ENCODE results near the gene KCNJ6.
A peak's percentile ranks its signal among the peaks of the same experiment; 100 is the strongest.

KCNJ6 gene

DNA sequence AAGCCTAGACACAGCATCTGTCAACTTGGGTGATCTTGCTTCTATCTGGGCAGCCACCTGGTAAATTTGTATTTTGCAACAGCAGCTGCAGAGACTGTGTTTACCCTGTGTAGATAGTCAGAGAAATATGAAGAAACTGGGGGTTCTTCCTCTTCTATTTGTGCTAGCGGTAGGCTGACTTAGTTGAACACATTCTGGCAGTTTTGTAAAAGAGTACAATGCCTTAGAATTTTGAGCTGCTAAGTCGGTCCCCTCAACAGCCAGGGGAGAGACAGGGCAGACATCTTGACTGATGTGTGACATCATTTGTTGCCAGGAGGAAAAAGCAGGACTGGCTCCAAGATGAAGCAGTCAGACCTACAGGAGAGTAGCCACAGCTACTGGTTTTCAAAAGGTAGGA, 53.7 kb downstream of the KCNJ6 start:
- peak in 1 of 2 experiments; percentile 21 for DNase-seq

DNA sequence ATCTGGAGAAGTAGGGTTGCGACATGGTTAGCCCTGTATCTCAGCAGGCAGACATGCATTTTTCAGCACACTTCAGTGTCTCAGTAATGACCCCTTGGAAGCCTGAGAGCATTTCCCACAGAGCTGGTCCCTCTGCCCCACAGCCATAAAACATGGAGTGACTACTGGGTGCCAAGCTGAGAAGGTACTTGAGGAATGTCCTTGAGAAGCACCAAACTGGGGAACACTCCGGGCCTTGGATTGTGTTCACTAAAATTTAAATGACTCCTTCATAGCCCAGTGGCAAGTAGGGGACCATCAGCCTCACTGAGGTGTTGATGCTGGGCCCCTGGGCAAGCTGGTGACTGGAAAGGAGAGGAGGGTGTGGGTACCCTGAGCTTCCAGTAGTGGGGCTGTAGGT, 54.7 kb downstream of the KCNJ6 start:
- DNase-seq, result no peak

- DNase-seq, result no peak
Observed at GRCh38 chr21:37860416-37860815, 55.8 kb downstream of the KCNJ6 start.

GRCh38 chr21:37855647-37856625, 60.3 kb downstream of the KCNJ6 start:
- peak in 1 of 2 experiments; percentile 53 for DNase-seq

GRCh38 chr21:37855271-37855646, 61.0 kb downstream of the KCNJ6 start:
- no peak for DNase-seq

DNA sequence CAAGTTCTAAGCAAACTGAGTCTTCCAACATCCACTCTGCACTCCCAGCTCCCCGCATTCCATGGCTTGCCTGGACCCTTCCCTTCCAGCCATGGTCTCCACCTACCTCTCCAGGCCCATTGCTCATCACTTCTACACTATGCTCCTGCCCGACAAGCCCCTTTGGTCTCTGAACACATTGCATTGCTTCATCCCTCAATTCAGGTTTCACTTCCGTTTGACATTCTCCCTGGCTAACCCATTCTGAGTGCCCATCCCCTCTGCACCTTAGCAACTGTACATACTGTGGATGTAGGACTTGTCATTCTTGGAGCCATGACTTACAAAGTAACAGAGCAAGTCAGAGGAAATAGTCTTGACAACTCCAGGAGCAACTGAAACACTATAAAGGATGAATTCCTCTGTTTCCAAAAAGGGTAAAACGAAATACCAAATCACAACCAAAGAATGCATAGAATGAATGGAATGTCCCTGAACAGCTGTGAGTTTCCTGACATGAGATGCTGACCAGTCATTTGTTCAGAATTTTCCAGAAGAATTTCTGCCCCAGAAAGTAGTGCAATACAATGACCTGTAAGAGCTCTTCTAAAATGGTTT, 66.7 kb downstream of the KCNJ6 start:
- no peak for DNase-seq

DNA sequence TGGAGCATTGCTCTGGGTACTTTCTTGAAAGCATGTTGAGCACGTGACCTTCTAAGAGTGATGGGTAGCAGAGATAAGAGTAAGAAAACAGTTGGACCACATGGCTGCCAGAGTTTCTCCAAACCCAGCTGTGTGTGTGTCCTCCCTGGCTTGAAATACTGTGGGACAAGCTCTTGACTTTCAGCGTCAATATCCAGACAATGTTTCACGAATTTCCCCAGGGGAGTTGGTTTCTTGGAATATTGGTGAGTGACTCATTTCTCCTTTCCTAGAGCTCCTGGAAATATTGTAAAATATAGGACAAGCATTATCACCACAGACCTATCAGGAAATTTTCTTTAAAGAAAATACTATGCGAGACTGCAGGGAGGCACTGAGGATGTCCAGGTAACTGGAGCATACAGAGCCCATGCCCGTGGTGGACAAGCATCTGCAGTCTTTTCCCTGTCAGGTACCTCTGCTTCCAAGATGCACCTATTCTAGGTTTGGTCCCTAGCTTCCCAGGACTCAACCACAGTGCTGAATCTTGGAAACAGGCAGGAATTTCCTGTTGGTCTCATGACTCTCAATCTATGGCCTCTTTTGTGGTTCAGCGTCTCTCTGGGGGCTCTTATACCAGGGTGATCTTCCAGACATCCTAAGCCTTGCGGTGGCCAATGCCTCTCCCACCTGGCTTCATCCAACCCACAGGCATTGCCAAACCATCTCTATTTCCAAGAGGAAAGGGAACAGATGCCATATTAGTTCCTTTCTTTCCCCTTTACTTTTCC, 67.4 kb downstream of the KCNJ6 start:
- no peak for DNase-seq

GRCh38 chr21:37845535-37845934, 70.7 kb downstream of the KCNJ6 start:
- no peak for DNase-seq

- DNase-seq, result no peak
Observed at GRCh38 chr21:37843191-37843590, 73.1 kb downstream of the KCNJ6 start.

DNA sequence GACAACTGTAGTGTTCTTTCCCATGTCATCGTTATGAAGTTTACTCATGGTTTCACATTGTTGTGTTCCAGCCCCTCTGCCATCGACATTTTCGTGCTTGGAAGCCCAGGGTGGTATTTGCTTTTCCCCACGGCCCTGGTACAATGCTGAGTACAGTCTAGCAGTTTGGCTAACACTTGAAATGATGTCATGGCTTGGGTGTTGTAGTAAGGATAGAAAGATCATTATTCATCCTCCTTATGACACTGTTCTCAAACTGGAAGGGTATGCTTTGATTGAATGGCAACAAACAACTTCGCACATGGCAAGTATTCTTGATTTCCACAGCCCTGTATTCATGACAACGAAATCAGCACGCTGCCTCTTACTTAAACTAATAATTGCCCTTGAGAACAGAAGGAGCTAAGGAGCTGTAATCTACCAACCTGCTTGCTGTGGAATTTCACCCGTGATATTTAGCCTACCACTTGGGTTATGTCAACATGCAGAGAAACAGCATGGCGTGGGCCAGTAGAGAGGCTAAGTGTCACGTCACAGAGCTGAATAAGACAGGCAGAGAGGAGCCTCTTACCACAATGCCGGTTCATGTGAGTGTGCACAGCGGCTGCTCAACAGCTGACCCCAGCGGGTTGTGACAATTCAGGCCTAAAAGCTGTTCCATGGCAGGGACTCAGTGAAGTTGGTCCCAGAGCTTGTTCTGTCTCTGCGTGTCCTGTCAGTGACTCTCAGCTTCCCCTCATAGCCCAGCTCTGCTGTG, 73.9 kb downstream of the KCNJ6 start:
- no peak for DNase-seq

DNA sequence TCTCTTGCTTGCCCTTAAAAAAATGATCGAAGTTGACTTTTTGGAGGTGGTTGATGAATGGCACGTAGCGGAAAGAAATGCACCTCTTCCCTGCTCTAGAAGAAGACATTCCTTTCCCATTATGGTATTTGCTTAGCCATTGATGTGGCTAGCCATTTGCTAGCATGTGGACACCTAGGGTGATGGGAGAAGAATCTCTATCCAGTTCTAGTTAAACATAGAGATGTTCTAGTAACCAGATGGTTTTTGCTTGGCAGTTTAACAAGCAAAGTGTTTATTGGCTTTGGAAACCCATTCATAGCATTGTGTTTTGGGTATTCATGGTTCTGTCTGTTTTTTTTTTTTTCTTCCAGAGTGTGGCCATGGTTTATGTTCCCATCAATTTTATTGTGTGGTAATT, 78.9 kb downstream of the KCNJ6 start:
- DNase-seq, result no peak

DNA sequence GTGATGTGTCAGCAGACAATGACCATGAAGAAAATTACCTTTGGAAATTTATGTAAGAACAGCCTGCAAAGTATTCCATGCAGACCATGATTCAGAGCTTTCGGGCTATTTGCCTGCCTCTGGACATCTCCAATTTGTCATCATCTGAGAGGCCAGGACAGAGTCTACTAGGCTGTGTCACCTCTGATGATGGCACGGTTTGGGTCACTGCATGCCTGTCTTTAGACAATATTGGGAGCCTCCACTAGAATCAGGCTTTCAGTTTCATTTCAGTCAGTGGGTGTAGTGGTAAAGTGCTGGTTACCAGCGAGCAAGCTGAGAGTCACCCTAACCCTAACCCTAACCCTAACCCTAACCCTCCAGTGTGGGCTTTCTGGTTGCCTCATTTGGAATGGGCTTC, 80.8 kb downstream of the KCNJ6 start:
- no peak for DNase-seq

- DNase-seq, result no peak
Observed at GRCh38 chr21:37833301-37833700, 83.0 kb downstream of the KCNJ6 start.

- no peak for DNase-seq
Observed at GRCh38 chr21:37829447-37829846, 86.8 kb downstream of the KCNJ6 start.

DNA sequence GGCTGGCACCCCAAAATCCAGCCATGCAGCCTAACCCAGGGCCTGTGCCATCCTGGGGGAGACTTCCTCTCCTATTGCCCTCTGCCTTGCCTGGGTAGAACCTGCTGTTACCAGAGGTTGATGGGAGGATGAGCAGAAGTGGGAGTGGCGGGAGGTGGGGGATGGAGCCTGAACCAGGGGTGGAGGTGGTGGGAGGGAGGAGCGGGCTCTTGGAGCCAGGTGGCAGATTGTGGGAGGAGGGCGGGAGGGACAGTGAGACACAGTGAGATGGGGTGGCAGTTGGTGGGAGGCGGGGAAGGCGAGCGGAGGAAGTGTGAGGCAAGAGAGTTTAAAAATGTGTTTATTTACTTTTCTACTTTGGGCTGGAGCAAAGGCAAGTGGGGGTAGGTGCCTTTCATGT, 87.3 kb downstream of the KCNJ6 start:
- no peak for DNase-seq

GRCh38 chr21:37828556-37828955, 87.7 kb downstream of the KCNJ6 start:
- peak in 1 of 2 experiments; percentile 10 for DNase-seq

DNA sequence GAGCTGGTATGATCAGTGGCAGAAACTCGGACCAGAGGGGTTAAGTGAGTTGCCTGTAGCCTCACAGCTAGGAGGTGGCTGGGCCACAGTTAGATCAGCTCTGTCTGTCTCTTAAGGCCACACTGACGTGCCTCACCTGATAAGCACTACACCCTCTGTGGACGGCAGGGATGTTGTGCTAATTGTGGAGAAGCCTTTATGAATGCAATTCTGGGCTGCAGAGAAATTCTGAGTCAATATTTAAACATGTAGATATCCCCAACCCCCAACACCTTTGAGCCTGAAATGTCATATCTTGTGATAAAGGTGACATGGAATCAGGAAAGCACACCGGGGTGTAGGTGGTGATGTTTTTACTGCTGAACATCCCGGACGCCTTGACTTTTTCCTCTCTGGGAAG, 88.3 kb downstream of the KCNJ6 start:
- DNase-seq, result no peak

DNA sequence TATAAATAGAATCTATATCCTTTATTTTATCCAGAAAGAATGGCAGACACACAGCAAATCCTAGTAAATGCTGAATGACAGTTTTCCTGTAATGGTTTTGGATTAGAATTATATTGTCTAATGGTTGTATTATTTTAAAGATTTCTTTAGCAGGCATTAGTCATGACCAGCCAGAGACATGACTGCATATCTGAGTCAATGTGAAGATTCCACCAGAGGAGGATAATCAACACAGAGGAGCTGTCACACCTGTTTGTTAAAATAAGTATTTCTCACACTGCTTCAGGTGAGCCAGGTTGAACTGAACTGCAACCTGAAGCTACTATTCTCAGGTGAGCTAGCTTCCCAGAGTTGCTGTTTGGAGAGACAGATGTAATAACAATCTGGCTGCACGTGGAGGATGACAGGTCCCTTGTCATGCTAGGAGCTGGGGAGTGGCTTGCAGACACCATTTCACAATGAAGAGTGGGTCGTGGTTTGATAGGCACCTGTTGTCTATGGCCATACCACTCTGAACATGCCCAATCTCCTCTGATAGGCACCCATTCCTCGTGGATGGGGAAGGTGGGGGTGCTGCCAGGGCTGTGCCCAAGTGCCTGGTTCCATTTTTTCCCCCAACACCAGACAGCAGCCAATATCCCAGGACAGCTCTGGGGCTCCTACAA, 94.3 kb downstream of the KCNJ6 start:
- DNase-seq, result no peak

- DNase-seq, result no peak
Observed at GRCh38 chr21:37821092-37821491, 95.2 kb downstream of the KCNJ6 start.

GRCh38 chr21:37819372-37819771, 96.9 kb downstream of the KCNJ6 start:
- DNase-seq, result no peak

DNA sequence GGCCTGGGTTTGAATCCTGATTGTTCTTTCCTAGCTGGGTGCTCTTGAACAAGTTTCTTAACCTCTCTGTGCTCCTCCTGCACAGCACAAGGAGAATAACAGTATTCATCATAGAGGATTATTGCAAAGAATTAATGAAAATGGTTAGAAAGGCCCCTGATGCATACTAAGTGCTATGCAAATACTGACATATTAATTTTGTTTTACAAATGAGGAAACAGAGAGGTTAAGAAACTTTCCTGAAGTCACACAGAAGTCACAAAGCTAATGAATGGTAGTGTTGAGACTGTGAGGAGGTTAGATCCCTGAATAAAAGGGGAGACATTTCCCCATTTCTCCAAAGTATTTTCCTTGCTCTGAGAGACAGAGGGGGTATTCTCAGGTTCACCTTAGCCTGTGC, 99.0 kb downstream of the KCNJ6 start:
- no peak for DNase-seq

DNA sequence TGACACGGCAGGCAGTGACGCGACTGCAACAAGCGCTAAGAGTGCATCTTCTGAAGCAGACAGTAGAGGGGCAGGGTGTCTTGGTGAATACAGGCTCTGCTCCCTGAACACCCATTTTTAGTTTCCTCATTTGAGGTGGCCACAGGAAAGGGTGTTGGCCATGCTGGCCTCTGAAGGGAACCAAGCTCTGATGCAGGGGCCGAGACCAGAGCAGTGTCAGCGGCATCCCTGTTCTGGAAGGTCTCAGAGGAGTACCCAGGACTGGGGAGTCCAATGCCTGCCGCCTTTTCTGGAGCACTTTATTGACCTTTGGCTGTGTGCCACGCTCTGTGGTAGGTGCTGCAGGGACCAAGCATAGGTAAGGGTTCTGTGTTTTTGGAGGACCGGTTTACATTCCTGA, 100.4 kb downstream of the KCNJ6 start:
- no peak for DNase-seq
